ENCODE measurements around the gene GGNBP2.

Gene GGNBP2

GRCh38 chr17:36498155-36498554 lies 46.6 kb upstream of the GGNBP2 start:
- TF ChIP-seq POLR2AphosphoS5 (IDR thresholded peaks at IDR 0.05; ENCODE audit: low read depth) (peak; percentile 21; the same call in 1 of the 2 replicates), GABPA (IDR thresholded peaks at IDR 0.05; ENCODE audit: low read depth) (no peak)
- H3K27me3 ChIP-seq (ENCODE audit: insufficient read depth, poor library complexity, severe bottlenecking), result no peaks in the 10 kb centered on the region
- H3K27ac ChIP-seq (replicated peaks), result no peak overlapping the region
- H3K4me3 ChIP-seq (replicated peaks; ENCODE audit: insufficient read depth, low read length), result no peak overlapping the region
- no peak for DNase-seq (ENCODE audit: low read depth in 1 of 2, low spot score in 1 of 2)

- no peak for DNase-seq (ENCODE audit: low read depth in 1 of 2, low spot score in 1 of 2)
- Histone ChIP-seq H3K4me3 (replicated peaks; ENCODE audit: insufficient read depth, low read length) (no peak overlapping the region), H3K27me3 (ENCODE audit: insufficient read depth, poor library complexity, severe bottlenecking) (no peaks in the 10 kb centered on the region), H3K27ac (replicated peaks) (no peak overlapping the region)
- TF ChIP-seq SPI1 (IDR thresholded peaks at IDR 0.05; ENCODE audit: borderline replicate concordance, low read depth) (no peak), POLR2AphosphoS5 (IDR thresholded peaks at IDR 0.05; ENCODE audit: low read depth) (no peak), CTCF (IDR thresholded peaks at IDR 0.05; ENCODE audit: insufficient read depth, low read length) (no peak), REST (IDR thresholded peaks at IDR 0.05; ENCODE audit: insufficient replicate concordance, low read depth) (no peak), GABPA (IDR thresholded peaks at IDR 0.05; ENCODE audit: low read depth) (no peak)
These were observed 46.0 kb upstream of the GGNBP2 start for GRCh38 chr17:36498560-36499300.

GRCh38 chr17:36500745-36501225 lies 43.9 kb upstream of the GGNBP2 start:
- H3K27ac ChIP-seq (replicated peaks), result no peak overlapping the region

More at GRCh38 chr17:36500745-36501225, 43.9 kb upstream of the GGNBP2 start:
- no peak for TF ChIP-seq GABPA (IDR thresholded peaks at IDR 0.05; ENCODE audit: low read depth)
- TF ChIP-seq POLR2AphosphoS5 (IDR thresholded peaks at IDR 0.05; ENCODE audit: low read depth), result no peak; the same call in 1 of the 2 replicates
- no peak for TF ChIP-seq SPI1 (IDR thresholded peaks at IDR 0.05; ENCODE audit: borderline replicate concordance, low read depth)
- no peak for TF ChIP-seq CTCF (IDR thresholded peaks at IDR 0.05; ENCODE audit: insufficient read depth, low read length)
- no peak for TF ChIP-seq REST (IDR thresholded peaks at IDR 0.05; ENCODE audit: insufficient replicate concordance, low read depth)
- H3K27me3 ChIP-seq (ENCODE audit: insufficient read depth, poor library complexity, severe bottlenecking), result no peaks in the 10 kb centered on the region
- no peak overlapping the region for H3K4me3 ChIP-seq (replicated peaks; ENCODE audit: insufficient read depth, low read length)
- no peak for DNase-seq (ENCODE audit: low read depth in 1 of 2, low spot score in 1 of 2)
